PC-3 (cell line): ENCODE results near the gene RHBG. TPM values are rescaled to one million over a fixed set of nuclear protein-coding genes. Genes with fewer than 3 reads are reported as not detected.

Experiments
- ATAC-seq: fragments of 200-7000 bp; cut with Tn5 transposase; 2 replicates; pipeline ENCODE4 v1.9.1; 2020; ENCODE audit warnings: mild to moderate bottlenecking, moderate library complexity
- BruUV-seq: library from RNA; stranded (reverse); fragments of 400-500 nt; replicated peaks from 2 replicates; lab custom pipeline; 2021; lab: Mats Ljungman, UMichigan
- CTCF ChIA-PET: fragments of 300-600 bp; sonication (Branson Sonifier 250); formaldehyde crosslinking; loops from one replicate; lab custom pipeline; 2022; ENCODE audit warnings: antibody characterized with exemption; lab: Charles Lee
- POLR2A ChIA-PET: fragments of 300-600 bp; sonication (Branson Sonifier 250); formaldehyde crosslinking; loops from one replicate; lab custom pipeline; 2022; ENCODE audit warnings: antibody characterized with exemption; ENCODE audit not compliant: unreplicated experiment; lab: Charles Lee
- DNase-seq: peaks from one replicate; pipeline ENCODE4 v3.0.0-alpha.2; 2015
- H2AFZ ChIP-seq: fragments of 300-600 bp; sonication (generic); 2 replicates; pipeline ENCODE4 v1.6.0; 2016; ENCODE audit warnings: antibody characterized with exemption, low read length
- H3F3A ChIP-seq: fragments of 300-600 bp; sonication (generic); one replicate; pipeline ENCODE4 v1.6.0; 2017; ENCODE audit warnings: antibody characterized with exemption, low read length, control low read depth, mild to moderate bottlenecking; ENCODE audit not compliant: unreplicated experiment
- H3K27ac ChIP-seq: fragments of 300-600 bp; sonication (generic); 2 replicates; pipeline ENCODE4 v1.5.1; 2016; ENCODE audit warnings: mild to moderate bottlenecking, low read length
- H3K27me3 ChIP-seq: fragments of 300-600 bp; sonication (generic); 2 replicates; pipeline ENCODE4 v1.6.1; 2016; ENCODE audit warnings: low read length, mixed read lengths
- H3K36me3 ChIP-seq: fragments of 300-600 bp; sonication (generic); 2 replicates; pipeline ENCODE4 v1.6.1; 2016; ENCODE audit warnings: low read depth, mixed run types, low read length, mixed read lengths
- H3K4me1 ChIP-seq: fragments of 300-600 bp; sonication (generic); 2 replicates; pipeline ENCODE4 v1.5.1; 2016; ENCODE audit warnings: low read length; ENCODE audit not compliant: insufficient read depth
- H3K4me2 ChIP-seq: fragments of 300-600 bp; sonication (generic); 2 replicates; pipeline ENCODE4 v1.6.0; 2016; ENCODE audit warnings: low read length
- H3K4me3 ChIP-seq: fragments of 300-600 bp; sonication (generic); 2 replicates; pipeline ENCODE4 v1.5.1; 2016; ENCODE audit warnings: mild to moderate bottlenecking, low read length, mixed read lengths
- H3K79me2 ChIP-seq: fragments of 300-600 bp; sonication (generic); 2 replicates; pipeline ENCODE4 v1.6.1; 2017; ENCODE audit warnings: low read length, mixed read lengths
- H3K9ac ChIP-seq: fragments of 300-600 bp; sonication (generic); 2 replicates; pipeline ENCODE4 v1.6.0; 2016; ENCODE audit warnings: mild to moderate bottlenecking, low read length
- H3K9me2 ChIP-seq: fragments of 300-600 bp; sonication (generic); replicated peaks from 2 replicates; pipeline ENCODE4 v1.6.1; 2016; ENCODE audit warnings: mixed run types, low read length, mixed read lengths
- H3K9me3 ChIP-seq: fragments of 300-600 bp; sonication (generic); 2 replicates; pipeline ENCODE4 v1.6.1; 2016; ENCODE audit warnings: low read length, mixed read lengths
- H4K20me1 ChIP-seq: fragments of 300-600 bp; sonication (generic); 2 replicates; pipeline ENCODE4 v1.6.1; 2016; ENCODE audit warnings: low read length, mixed read lengths
- EZH2 ChIP-seq: fragments of 300-600 bp; sonication (generic); IDR thresholded peaks from one replicate; pipeline ENCODE4 v1.6.1; 2017; ENCODE audit warnings: antibody characterized with exemption, mild to moderate bottlenecking, low read length; ENCODE audit not compliant: unreplicated experiment
- EZH2phosphoT487 ChIP-seq: fragments of 300-600 bp; sonication (generic); IDR thresholded peaks from 2 replicates; pipeline ENCODE4 v1.6.1; 2018; ENCODE audit warnings: mild to moderate bottlenecking, antibody characterized with exemption, low read length, borderline replicate concordance
- intact Hi-C: fragments of 100-400 bp; cut with micrococcal nuclease; formaldehyde crosslinking; loops from 2 replicates; pipeline ENCODE4 v1.9.0; 2023
- total RNA-seq: library from RNA; depleted of rRNA; stranded (reverse); fragments of >200 nt; gene quantifications from 2 replicates; pipeline ENCODE4 v1.2.3, GENCODE V29; 2014
- TF ChIP-seq, protein P1 (sequence below): fragments of 300-600 bp; sonication (generic); conservative IDR thresholded peaks from 2 replicates; pipeline ENCODE4 v1.5.1; 2017; ENCODE audit warnings: antibody characterized with exemption, low read depth, mild to moderate bottlenecking, low read length

RHBG gene
- total RNA-seq, 1 experiment from 2014 or later: 0.26 TPM

DNA sequence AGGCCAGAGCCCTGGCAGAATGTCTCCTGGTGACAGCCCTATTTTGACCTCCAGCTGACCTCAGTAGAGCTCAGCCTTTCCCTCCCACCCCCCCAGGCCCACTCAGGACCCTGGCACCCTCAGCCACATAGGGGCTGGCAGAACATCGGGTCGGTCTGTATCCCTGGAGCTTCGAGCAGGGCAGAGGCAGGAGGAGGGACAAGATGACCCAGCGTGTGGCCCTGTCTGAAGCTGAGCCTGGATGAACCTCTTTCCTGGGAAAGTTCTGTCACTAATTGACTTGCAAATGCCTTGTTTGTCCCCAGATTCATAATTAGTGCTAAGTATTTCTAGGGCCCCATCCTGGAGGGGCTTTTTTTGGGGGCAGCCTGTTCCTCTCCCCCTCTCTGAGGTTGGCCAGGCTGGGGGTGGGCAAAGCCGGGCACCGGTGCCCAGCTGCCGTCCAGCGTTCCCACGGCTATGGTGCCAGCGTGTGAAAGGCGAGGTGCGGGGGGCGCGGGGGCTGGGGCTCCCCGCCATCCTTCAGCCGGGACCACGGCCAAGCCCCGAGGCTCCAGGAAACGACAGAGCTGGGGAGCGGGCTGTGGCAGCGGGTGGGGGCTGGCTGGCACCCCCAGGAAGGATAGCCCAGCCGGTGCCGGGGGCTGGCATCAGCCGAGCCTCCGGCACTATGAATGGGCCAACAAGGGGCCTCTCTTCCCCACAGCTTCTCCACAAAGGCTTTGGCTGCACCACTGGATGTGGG lies 31.4 kb downstream of the RHBG start:
- intact Hi-C loops: no loop called here
- POLR2A ChIA-PET: no interaction called here
- Histone ChIP-seq H3K36me3 (peaks cover 3% of the 10 kb centered on the region; the same call in 1 of the 2 replicates), H3F3A (no peaks in the 10 kb centered on the region), H4K20me1 (no peaks in the 10 kb centered on the region), H3K9ac (no peak overlapping the region), H3K4me2 (no peak overlapping the region), H3K9me2 (no peaks in the 10 kb centered on the region), H3K79me2 (no peaks in the 10 kb centered on the region), H3K4me3 (no peak overlapping the region), H3K9me3 (peaks cover 5% of the 10 kb centered on the region; the same call in 1 of the 2 replicates), H2AFZ (no peak overlapping the region), H3K4me1 (peaks cover 4% of the 10 kb centered on the region; the same call in 1 of the 2 replicates), H3K27ac (no peak overlapping the region), H3K27me3 (0 out of 2 replicates have a peak, but pooled peaks cover 5% of the 10 kb centered on the region)
- ATAC-seq (no peak), DNase-seq (no peak)
- BruUV-seq: no TSS peak
- TF ChIP-seq, protein P1, sequence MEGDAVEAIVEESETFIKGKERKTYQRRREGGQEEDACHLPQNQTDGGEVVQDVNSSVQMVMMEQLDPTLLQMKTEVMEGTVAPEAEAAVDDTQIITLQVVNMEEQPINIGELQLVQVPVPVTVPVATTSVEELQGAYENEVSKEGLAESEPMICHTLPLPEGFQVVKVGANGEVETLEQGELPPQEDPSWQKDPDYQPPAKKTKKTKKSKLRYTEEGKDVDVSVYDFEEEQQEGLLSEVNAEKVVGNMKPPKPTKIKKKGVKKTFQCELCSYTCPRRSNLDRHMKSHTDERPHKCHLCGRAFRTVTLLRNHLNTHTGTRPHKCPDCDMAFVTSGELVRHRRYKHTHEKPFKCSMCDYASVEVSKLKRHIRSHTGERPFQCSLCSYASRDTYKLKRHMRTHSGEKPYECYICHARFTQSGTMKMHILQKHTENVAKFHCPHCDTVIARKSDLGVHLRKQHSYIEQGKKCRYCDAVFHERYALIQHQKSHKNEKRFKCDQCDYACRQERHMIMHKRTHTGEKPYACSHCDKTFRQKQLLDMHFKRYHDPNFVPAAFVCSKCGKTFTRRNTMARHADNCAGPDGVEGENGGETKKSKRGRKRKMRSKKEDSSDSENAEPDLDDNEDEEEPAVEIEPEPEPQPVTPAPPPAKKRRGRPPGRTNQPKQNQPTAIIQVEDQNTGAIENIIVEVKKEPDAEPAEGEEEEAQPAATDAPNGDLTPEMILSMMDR: no peak
- TF ChIP-seq EZH2: no peak
- TF ChIP-seq EZH2phosphoT487: no peak
- CTCF ChIA-PET: no interaction called here

DNA sequence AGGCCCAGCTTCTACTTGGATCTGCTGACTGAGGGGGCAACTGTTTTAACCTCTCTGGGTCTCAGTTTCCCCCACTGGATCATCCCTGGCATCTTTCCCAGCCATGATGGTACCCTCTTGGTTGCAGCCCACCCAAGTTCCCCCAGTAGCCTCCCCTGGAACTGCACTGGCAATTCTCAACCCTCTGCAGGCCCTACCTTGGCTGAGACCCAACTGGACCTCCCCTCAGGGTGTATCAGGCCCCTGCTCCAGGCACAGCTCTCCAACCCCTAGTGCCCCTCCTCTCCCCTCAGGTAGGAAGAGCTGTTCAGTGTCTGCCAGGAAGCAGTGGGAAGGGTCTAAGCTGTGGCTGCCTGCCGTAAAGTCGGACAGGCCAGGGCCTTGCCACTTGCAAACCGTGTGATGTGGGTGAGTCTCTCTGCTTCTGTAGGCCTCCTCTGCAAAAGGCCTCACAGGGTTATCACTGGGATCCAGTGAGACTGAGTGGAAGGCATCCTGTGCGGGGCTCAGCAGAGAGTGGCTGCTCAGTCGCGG lies 32.1 kb downstream of the RHBG start:
- TF ChIP-seq, protein P1: no peak
- no peak for TF ChIP-seq EZH2phosphoT487
- no peak for TF ChIP-seq EZH2
- Histone ChIP-seq H3K4me2 (no peak overlapping the region), H3F3A (no peaks in the 10 kb centered on the region), H4K20me1 (no peaks in the 10 kb centered on the region), H3K27me3 (0 out of 2 replicates have a peak, but pooled peaks cover 12% of the 10 kb centered on the region), H3K9me3 (peaks cover 5% of the 10 kb centered on the region; the same call in 1 of the 2 replicates), H3K4me3 (no peak overlapping the region), H3K36me3 (peaks cover 3% of the 10 kb centered on the region; the same call in 1 of the 2 replicates), H2AFZ (no peak overlapping the region), H3K9ac (no peak overlapping the region), H3K27ac (no peak overlapping the region), H3K4me1 (peaks cover 4% of the 10 kb centered on the region; the same call in 1 of the 2 replicates), H3K9me2 (no peaks in the 10 kb centered on the region), H3K79me2 (no peaks in the 10 kb centered on the region)
- intact Hi-C loops: no loop called here
- ATAC-seq (no peak), DNase-seq (no peak)
- BruUV-seq: no TSS peak
- POLR2A ChIA-PET: no interaction called here
- CTCF ChIA-PET: no interaction called here
